ENCODE measurements around the gene OVCH2.

The OVCH2 gene

DNA sequence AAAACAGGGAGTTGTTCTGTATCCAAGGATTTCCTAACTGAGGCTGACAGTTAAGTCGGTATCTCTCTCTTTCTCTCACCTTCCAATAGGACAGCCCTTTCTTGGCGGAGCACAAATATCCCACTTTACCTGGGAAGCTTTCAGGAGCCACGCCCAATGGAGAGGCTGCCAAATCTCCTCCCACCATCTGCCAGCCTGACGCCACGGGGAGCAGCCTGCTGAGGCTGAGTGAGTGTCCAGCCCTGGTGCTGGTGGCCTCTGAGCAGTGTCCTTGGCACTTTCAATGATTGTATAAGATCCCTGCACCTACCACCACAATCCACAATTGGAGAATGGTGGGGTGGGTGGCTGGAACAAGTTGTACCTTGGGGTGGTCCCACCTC, 66.6 kb downstream of the OVCH2 start:
- no peak for DNase-seq (ENCODE audit: low read depth)
